HG03378 (cell line): Measurements from ENCODE around the gene KIF24.
"Not testable (repeated sequence)": the region's sequence is repeated elsewhere in the genome, so short reads cannot be mapped to it uniquely, and the experiment has no call there.

Experiments
- ATAC-seq: cut with Tn5 transposase; IDR thresholded peaks from one replicate; pipeline ENCODE4 v1.9.1; 2021; ENCODE audit warnings: mild to moderate bottlenecking, moderate library complexity; ENCODE audit not compliant: unreplicated experiment

KIF24 gene, protein sequence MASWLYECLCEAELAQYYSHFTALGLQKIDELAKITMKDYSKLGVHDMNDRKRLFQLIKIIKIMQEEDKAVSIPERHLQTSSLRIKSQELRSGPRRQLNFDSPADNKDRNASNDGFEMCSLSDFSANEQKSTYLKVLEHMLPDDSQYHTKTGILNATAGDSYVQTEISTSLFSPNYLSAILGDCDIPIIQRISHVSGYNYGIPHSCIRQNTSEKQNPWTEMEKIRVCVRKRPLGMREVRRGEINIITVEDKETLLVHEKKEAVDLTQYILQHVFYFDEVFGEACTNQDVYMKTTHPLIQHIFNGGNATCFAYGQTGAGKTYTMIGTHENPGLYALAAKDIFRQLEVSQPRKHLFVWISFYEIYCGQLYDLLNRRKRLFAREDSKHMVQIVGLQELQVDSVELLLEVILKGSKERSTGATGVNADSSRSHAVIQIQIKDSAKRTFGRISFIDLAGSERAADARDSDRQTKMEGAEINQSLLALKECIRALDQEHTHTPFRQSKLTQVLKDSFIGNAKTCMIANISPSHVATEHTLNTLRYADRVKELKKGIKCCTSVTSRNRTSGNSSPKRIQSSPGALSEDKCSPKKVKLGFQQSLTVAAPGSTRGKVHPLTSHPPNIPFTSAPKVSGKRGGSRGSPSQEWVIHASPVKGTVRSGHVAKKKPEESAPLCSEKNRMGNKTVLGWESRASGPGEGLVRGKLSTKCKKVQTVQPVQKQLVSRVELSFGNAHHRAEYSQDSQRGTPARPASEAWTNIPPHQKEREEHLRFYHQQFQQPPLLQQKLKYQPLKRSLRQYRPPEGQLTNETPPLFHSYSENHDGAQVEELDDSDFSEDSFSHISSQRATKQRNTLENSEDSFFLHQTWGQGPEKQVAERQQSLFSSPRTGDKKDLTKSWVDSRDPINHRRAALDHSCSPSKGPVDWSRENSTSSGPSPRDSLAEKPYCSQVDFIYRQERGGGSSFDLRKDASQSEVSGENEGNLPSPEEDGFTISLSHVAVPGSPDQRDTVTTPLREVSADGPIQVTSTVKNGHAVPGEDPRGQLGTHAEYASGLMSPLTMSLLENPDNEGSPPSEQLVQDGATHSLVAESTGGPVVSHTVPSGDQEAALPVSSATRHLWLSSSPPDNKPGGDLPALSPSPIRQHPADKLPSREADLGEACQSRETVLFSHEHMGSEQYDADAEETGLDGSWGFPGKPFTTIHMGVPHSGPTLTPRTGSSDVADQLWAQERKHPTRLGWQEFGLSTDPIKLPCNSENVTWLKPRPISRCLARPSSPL (N-terminal part only)

DNA sequence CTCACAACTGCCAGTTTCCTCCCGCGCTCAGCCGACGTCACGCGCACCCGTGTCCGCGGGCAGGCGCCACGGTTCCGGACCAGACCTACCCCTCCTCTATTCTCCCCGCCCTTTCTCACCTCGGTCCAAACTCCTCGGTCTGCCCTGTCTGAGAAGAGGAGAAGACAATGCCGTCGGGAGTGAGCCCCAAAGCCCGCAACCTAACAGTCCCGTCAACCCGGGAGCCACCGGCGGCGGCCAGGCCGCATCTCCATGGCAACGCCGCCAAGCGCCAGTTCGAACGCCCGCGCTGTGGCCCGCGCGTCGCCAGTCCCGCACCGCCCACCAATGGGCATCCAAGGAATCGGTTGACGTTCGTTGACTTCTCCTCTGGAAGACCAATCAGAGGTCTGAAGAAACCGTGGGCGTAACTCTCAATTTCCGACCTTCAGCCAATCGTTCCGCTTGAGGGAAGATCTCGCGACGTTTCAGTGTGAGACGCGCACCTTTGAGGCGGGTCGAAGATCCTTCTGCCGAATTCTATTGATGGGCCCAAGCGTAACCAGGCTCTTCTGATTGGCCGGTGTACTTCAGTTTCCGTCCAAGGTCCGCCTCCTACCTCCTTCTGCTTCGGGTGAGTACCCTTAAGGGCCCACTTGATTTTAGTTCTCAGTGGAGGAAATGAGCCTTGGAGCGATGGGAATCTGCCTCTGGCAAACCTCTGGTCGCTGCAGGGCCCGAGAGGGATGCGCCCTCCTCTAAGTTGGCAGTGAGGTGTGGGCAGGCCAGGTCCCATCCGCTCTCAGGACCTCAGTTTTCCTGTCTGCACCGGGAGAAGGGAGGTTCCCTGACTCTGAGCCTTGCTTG is at the start of gene KIF24, which contains the start of gene NUDT2:
TSS of gene KIF24 (minus strand) at position 282 of the 846 bp plus-strand sequence. CDS start 17,922 bp downstream, outside the sequence.
TSS of gene NUDT2 (plus strand) at position 583 of the 846 bp plus-strand sequence. CDS start 9,471 bp downstream, outside the sequence.
- ATAC-seq = peak; percentile 93

DNA sequence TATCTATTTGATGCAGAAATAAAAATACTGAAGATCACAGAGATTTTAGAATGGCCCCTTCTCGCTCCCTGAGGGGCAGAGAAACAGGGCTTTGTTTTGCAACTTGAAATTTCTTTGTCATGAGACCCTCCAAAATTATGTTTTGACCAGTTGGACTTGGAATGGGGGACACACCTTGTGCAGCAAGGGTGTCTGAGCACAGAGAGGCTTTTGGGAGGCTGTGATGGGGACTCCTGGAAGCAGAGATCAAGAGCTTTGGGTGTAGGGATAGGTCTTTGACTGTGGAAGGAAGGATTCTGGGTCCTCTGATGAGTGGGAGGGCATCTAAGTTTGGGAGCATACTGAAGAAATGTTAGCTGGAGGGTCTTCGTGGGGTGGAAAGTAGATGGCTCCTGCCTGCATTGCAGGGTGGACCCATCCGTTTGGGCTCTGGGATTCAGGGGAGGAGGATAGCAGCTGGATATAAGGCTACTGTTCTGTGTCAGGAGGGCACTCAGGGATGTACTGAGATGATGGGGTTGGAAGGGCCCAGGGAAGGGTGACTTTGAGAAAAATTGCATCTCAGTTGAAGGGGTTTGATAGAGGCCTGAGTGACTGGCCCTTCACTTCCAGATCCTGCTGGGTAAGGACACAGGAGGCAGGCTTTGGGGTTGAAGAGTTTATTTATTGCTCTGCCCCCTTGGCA is 49.5 kb upstream of the KIF24 start:
- ATAC-seq = no peak

DNA sequence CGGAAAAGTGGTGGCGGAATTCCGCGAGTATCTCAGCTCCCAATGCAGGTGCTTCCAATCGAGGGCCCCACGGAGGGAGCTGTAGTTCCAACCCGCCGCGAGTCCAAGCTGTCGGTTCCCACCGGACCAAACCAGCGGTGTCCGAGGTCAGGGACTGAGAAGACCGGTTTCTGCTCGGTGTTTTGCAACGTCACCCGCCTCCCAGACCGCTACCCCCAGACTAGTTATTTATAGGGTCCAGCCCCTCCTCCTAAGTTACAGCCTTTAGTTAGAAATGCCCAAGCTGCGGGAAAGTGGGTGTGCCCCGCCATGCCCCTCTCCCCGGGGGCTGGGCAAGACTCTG is 48.3 kb upstream of the KIF24 start:
- no peak for ATAC-seq

DNA sequence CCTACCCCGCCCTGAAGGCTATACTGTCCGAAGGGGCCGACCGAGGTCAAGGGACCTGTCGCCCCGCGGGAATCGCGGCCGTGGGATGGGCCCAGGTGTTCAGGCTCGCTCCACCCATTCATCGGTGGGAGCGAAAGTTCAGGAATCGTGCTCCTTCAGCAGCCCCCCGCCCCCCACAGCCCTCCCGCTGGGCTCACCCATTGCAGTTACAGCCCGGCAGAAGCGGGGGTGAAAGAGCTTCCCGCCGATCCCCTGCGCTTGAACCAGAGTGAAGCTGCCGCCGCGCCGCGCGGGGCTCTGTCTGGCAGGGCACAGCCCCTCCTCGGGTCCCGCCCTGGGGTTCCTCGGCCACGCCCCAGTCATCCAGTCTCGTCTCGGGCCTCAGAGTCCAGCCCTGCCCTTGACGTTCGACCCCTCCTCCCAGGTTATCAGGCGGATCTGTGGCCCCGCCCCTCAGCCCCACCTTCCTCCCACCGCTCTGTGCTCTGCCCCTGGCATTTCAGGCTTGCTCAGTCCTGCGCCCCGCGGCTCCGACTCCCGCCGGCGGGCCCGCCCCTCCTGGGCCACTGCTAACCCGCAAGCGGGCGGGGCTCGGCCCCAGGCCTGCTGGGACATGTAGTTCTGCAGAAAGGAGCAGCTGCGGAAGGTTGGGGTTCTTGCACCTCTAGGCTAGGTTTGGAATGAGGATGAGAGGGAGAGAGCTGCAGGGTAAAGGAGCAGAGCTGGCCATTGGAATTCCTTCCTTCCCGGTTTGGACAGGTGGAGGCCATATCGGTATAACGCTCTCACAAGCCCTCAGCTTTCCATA is 47.7 kb upstream of the KIF24 start, which contains the start of gene MYORG:
TSS of gene MYORG (minus strand) at position 303 of the 808 bp plus-strand sequence. CDS start 3,955 bp downstream, outside the sequence.
- ATAC-seq = peak; percentile 79

DNA sequence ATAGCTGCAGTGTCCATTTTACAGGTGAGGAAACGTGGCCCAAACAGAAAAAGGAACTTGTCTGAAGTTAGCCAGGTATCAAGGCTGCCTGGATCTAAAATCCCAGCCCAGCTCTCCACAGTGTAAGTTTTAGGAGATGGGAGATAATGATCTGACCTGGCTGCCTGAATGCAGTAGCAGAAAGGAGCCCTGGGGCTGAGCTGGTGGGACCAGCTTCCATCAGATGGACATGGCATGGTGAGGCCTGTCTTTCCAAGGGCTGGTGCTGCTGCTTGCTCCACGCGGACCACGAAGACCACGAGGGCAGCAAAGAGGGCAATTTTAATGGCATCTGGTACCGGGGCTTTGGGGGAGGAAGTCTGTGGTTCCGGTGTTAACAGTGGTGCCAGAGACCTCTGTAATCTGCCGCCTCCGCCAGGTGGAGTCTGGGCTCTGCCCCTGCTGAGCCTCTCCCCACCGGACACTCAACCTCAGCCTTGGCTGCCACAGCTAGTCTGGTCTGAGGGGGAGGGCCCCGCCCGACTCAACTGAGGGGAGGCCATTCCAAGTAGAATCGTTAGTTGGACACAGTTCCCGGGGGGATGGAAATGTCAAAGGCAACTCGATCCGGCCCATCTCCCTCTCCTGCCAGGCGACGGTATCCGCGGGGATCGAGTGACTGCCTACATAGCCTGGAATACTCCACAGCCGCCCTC is 47.0 kb upstream of the KIF24 start:
- ATAC-seq = no peak

DNA sequence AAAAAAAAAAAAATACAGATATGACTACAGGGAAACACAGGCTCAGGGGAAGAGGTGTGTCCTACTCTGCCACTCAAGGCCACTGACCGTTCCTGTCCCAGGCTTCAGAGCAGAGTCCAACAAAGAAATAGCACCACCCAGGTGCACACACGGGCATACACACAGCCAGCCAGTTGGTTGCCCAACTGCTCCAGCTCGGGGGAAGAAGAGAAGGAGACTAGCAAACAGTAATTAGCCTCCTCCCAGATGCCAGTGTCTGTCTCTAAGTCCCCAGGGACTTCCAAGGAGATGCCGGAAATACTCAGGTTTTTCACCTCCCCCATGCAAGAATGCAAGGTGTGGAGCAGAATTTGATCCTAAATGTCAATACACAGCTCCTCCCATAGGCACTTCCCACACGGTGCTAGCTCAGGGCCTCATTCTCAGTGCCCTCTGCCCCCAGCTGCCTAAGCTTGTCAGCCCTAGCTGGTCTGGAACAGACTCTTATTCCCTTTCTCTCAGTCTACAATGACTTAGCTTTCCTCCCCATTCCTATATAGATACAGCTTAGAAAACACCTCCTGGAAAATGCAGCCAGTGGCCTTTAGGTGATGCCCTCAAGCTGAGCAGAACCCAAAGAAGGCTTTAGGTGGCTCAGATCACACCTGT is 46.0 kb upstream of the KIF24 start:
- no peak for ATAC-seq

DNA sequence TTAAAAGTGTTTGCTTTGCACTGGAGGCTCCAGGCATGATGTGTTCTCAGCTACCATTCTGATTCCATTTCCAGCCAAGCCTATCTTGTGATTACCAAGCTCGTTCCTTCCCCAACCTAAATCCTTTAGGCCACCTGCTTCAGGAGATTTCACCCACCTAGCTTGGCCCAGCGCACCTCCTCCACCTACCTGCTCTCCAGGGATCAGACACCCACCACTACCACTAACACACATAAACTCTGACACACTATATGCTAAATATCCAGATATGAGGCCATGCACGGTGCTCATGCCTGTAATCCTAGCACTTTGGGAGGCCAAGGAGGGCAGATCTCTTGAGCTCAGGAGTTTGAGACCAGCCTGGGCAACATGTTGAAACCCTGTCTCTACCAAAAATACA is 45.3 kb upstream of the KIF24 start:
- no peak for ATAC-seq

DNA sequence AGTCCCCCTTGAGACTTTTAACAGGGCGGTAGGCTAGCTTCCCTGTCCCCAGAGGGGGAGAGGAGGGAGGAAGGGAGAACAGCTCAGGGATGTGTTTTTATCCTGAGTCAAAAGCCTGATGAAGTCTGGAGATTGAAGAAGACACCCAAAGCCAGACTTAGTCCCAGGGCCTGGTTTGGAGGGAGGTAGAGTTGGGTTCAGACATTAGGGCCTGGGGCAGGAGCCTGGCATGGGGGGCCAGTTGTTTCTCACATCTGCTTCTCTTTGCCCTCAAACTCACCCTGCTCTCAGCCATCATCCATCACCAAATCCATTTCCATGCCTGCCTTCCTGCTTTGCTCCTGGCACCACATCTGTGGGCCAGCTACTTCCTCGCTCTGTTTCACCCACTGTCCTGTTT is 44.7 kb upstream of the KIF24 start:
- ATAC-seq = no peak

DNA sequence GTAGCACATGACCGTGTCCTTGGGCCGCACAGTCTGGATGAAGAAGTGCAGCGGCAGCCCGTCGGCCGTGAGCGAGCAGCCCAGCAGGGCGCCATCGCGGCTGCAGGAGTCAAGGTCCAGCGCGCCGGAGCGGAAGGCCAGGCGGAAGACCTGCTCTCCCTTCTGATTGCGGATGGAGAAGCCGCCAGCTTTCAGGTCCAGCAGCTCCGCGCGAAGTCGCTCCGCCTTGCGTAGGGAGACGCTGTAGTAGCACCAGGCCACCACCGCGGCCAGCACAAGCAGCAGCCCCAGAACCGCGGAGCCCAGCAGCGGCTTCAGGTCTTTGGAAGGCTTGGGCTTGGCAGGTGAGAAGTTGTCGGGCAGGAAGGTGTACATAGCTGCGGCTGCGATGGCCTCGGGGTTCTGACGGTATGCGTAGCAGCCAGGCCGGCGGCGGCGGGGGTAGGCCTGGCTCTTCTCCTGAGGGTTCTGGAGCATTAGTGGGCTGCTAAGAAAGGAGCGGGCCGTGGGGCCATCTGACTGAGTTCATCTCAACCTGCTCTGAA is 43.5 kb upstream of the KIF24 start:
- no peak for ATAC-seq

DNA sequence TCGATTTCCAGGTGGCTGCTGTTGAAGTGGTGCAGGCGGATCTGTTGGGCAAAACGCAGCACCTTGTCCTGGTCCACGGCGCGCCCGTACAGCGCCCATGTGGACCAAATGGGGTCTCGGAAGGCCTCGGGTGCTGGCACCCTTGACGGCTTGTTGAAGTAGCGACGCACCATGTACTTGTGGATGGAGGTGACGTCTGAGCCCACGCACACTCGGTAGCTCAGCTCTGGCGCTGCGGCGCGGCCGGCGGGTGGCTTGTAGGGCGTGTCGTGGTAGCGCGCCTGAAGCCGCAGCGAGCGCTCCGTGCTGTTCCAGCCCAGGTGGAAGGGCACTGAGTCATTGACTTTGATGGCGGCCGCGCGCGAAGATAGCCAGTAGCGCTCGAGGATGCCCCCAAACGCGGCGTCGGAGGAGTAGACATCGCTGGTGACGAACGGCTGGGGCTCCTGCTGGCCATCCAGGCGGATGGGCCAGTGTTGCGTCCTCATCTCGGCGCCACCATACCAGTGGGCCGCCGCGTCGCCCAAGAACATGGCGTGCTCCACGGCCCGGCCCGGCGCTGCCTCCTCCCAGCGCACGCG is 42.9 kb upstream of the KIF24 start:
- ATAC-seq = no peak

DNA sequence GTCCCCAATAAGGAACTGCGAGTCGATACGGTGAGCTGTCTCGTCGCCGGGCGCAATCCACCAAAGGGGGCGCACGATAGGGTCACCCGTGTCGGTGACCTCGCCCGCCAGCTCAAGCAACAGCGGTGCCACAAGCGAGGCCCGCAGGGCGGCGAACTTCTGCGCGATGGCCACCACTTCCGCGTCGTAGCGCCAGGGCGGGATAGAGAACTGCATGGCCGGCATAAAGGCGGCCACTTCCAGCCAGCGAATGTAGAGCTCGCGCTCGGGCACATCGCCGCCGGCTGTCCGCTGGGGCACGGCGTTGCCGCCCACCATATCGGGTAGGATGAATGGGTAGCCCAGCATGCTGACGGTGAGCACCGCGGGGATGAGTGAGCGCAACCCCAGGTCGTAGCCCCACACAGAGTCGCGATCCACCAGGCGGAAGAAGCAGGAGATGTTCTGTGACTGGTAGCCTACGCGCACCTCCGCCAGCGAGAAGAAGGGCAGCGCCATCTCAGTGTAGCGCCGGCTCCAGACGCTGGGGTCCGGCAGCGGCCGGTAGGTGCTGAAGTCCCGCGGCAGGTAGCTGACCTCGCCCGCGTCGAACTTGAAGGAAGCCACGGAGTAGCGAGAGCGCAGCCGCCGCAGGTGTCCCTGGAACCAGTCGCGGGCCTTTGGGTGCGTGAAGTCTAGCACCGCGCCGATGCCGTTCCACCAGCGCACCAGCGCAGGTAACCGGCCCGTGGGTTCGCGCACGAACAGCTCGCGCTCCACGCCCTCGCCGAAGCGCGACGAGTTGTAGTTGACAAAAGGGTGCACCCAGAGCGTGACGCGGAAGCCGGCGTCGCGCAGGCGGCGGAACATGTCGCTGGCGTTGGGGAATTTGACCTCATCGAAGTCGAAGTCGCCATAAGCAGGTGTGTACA is 42.2 kb upstream of the KIF24 start:
- no peak for ATAC-seq

DNA sequence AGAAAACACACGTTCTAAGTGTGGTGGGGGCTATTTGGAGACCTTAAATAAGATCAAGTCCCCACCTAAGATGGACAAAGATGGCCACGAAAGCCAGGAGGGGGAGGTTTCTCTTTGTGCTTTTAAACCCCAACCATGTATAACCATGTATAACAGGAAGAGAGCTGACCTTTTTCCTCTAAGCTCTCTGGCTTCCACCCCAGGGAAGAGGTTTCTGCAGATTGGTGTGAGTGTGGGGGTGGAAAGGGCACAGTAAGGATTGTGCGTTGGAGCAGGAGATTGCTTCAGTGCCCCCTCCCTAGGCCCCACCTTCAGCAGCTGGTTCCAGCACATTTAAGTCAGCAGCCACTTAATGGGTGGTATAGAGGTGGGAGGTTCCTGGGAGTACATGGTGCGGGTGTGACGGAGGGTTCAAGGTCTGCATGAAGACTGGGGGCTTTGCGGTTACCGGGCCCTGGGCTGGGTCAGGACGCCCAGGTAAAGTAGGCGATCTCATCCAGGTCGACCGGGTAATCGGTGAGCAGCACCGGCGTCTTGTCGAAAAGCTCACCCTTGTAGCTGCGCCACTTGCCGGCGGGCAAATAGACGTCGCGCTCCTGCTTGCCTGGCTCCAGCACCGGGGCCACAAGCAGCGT is 41.4 kb upstream of the KIF24 start:
- ATAC-seq = no peak

DNA sequence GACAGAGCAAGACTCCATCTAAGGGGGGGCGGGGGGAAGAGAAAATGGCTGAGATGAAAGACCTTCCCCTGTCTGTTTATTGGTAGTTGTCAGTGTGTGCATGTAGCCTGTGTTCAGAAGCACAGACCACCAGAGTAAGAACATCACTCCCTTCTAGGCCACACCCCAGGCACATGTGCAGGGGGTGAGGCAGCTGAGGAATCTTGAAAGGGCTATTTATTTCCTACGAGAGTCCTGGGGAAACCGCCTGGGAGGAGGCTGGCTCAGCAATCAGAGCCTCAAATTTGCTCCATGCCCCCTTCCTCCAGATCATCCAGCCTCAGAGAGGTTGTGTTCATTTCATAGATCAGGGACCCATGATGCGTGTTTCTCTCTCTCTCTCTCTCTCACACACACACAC is 40.6 kb upstream of the KIF24 start:
- no peak for ATAC-seq

DNA sequence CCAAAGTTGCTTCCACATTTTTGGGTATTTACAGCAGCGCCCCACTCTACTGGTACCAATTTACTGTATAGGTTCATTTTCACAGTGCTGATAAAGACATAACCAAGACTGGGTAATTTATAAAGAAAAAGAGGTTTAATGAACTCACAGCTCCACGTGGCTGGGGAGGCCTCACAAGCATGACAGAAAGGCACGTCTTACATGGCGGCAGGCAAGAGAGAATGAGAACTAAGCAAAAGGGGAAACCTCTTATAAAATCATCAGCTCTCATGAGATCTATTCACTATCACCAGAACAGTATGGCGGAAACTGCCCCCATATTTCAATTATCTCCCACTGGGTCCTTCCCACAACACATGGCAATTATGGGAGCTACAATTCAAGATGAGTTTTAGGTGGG is 39.7 kb upstream of the KIF24 start:
- not testable (repeated sequence) for ATAC-seq

DNA sequence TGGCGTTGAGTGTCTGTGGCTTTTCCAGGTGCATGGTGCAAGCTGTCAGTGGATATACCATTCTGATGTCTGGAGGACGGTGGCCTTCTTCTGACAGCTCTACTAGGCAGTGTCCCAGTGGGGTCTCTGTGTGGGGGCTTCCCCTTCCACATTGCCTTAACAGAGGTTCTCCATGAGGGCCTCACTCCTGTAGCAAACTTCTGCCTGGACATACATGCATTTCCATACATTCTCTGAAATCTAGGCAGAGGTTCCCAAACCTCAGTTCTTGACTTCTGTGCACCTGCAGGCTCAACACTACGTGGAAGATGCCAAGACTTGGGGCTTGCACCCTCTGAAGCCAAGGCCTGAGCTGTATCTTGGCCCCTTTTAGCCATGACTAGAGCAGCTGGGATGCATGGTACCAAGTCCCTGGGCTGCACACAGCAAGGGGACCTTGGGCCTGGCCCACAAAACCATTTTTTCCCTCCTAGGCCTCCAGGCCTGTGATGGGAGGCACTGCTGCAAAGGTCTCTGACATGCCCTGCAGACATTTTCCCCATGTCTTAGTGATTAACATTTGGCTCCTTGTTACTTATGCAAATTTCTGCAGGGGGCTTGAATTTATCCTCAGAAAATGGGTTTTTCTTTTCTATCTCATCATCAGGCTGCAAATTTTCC is 38.8 kb upstream of the KIF24 start:
- not testable (repeated sequence) for ATAC-seq
